ENCODE measurements around the gene KDM1B.
"Not testable (repeated sequence)": the region's sequence is repeated elsewhere in the genome, so short reads cannot be mapped to it uniquely, and the experiment has no call there.

The KDM1B gene

GRCh38 chr6:18141805-18142590 is 13.2 kb upstream of the KDM1B start:
- H3K36me3 ChIP-seq, result peaks cover 50% of the 10 kb centered on the region
- H3K27ac ChIP-seq, result peak overlapping the region; percentile 42
- no peaks in the 10 kb centered on the region for H3K9me3 ChIP-seq (ENCODE audit: severe bottlenecking)
- no peak for TF ChIP-seq CTCF (IDR thresholded peaks at IDR 0.05; ENCODE audit: low read depth, low read length)
- no peak overlapping the region for H3K4me3 ChIP-seq (ENCODE audit: low read depth, low read length)
- no peaks in the 10 kb centered on the region for H3K27me3 ChIP-seq (ENCODE audit: insufficient read depth, low read depth, severe bottlenecking)
- DNase-seq, result peak; percentile 79

GRCh38 chr6:18142591-18142861 is 12.7 kb upstream of the KDM1B start:
- H3K4me3 ChIP-seq (ENCODE audit: low read depth, low read length), result no peak overlapping the region
- H3K27ac ChIP-seq, result no peak overlapping the region
- TF ChIP-seq CTCF (IDR thresholded peaks at IDR 0.05; ENCODE audit: low read depth, low read length), result no peak
- DNase-seq, result no peak
- peaks cover 55% of the 10 kb centered on the region for H3K36me3 ChIP-seq
- H3K9me3 ChIP-seq (ENCODE audit: severe bottlenecking), result no peaks in the 10 kb centered on the region
- no peaks in the 10 kb centered on the region for H3K27me3 ChIP-seq (ENCODE audit: insufficient read depth, low read depth, severe bottlenecking)

GRCh38 chr6:18147160-18147559 is 8.1 kb upstream of the KDM1B start:
- Histone ChIP-seq H3K4me3 (ENCODE audit: low read depth, low read length) (no peak overlapping the region), H3K36me3 (peaks cover 29% of the 10 kb centered on the region), H3K27me3 (ENCODE audit: insufficient read depth, low read depth, severe bottlenecking) (no peaks in the 10 kb centered on the region), H3K27ac (no peak overlapping the region), H3K9me3 (ENCODE audit: severe bottlenecking) (no peaks in the 10 kb centered on the region)
- no peak for DNase-seq
- no peak for TF ChIP-seq CTCF (IDR thresholded peaks at IDR 0.05; ENCODE audit: low read depth, low read length)

- Histone ChIP-seq H3K27ac (no peak overlapping the region), H3K27me3 (ENCODE audit: insufficient read depth, low read depth, severe bottlenecking) (no peaks in the 10 kb centered on the region), H3K36me3 (peaks cover 26% of the 10 kb centered on the region), H3K4me3 (ENCODE audit: low read depth, low read length) (no peak overlapping the region), H3K9me3 (ENCODE audit: severe bottlenecking) (no peaks in the 10 kb centered on the region)
- TF ChIP-seq CTCF (IDR thresholded peaks at IDR 0.05; ENCODE audit: low read depth, low read length), result no peak
- no peak for DNase-seq
These were observed 7.6 kb upstream of the KDM1B start for GRCh38 chr6:18147616-18148015.

GRCh38 chr6:18148304-18149025 is 6.8 kb upstream of the KDM1B start:
- no peak for TF ChIP-seq CTCF (IDR thresholded peaks at IDR 0.05; ENCODE audit: low read depth, low read length)
- H3K36me3 ChIP-seq, result peaks cover 20% of the 10 kb centered on the region
- H3K9me3 ChIP-seq (ENCODE audit: severe bottlenecking), result no peaks in the 10 kb centered on the region
- H3K4me3 ChIP-seq (ENCODE audit: low read depth, low read length), result no peak overlapping the region
- DNase-seq, result no peak
- H3K27ac ChIP-seq, result no peak overlapping the region
- no peaks in the 10 kb centered on the region for H3K27me3 ChIP-seq (ENCODE audit: insufficient read depth, low read depth, severe bottlenecking)

- H3K27me3 ChIP-seq (ENCODE audit: insufficient read depth, low read depth, severe bottlenecking); DNase-seq; H3K9me3 ChIP-seq (ENCODE audit: severe bottlenecking); H3K4me3 ChIP-seq (ENCODE audit: low read depth, low read length); H3K27ac ChIP-seq: not testable (repeated sequence)
- H3K36me3 ChIP-seq, result peaks cover 20% of the 10 kb centered on the region
These were observed 3.8 kb upstream of the KDM1B start for GRCh38 chr6:18151391-18151790.
